ENCODE data around the gene SPAG8. TPM values are rescaled to one million over a fixed set of nuclear protein-coding genes. Genes with fewer than 3 reads are reported as not detected.

The SPAG8 gene
- total RNA-seq, 4 donors from 2014 or later, result 0.81 to 2.1 (median 1.4) TPM

GRCh38 chr9:35842020-35842745, 30.1 kb upstream of the SPAG8 start:
- H3K27me3 ChIP-seq, result no peaks in the 10 kb centered on the region
- peaks cover 2 to 50% (median 24%) of the 10 kb centered on the region in 3 donors for H3K4me1 ChIP-seq
- peak overlapping the region in 2 of 4 donors; percentile 83 to 86 for H3K27ac ChIP-seq
- H3K36me3 ChIP-seq, result peaks cover 0 to 29% of the 10 kb centered on the region in 2 donors
- TF ChIP-seq CTCF (IDR thresholded peaks at IDR 0.05) (no peak), POLR2A (IDR thresholded peaks at IDR 0.05) (no peak), EP300 (IDR thresholded peaks at IDR 0.05) (no peak), POLR2AphosphoS5 (IDR thresholded peaks at IDR 0.05) (no peak)
- ATAC-seq, result no peak
- no peak overlapping the region for H3K4me3 ChIP-seq
- WGBS, 2 donors (ENCODE audit: low coverage in 1 of 2), result 60 to 87% methylated on average over 2 to 3 of the region's 17 CpGs
- no peaks in the 10 kb centered on the region for H3K9me3 ChIP-seq

- ATAC-seq, result no peak
- H3K4me1 ChIP-seq, result peaks cover 2 to 44% (median 21%) of the 10 kb centered on the region in 3 donors
- 0% methylated on average over 1 of the region's 5 CpGs; no CpG with 5 or more reads in 1 of the 2 donors for whole genome bisulfite sequencing, 2 donors (ENCODE audit: low coverage in 1 of 2)
- H3K27me3 ChIP-seq, result no peaks in the 10 kb centered on the region
- TF ChIP-seq POLR2A (IDR thresholded peaks at IDR 0.05) (no peak), EP300 (IDR thresholded peaks at IDR 0.05) (no peak)
- no peak overlapping the region for H3K27ac ChIP-seq
- no peaks in the 10 kb centered on the region for H3K9me3 ChIP-seq
- no peak overlapping the region for H3K4me3 ChIP-seq
- H3K36me3 ChIP-seq, result peaks cover 0 to 23% of the 10 kb centered on the region in 2 donors
These were observed 29.5 kb upstream of the SPAG8 start for GRCh38 chr9:35841645-35841900.

- no peaks in the 10 kb centered on the region for H3K9me3 ChIP-seq
- no peak for ATAC-seq
- H3K27ac ChIP-seq, result no peak overlapping the region
- 100% methylated on average over 5 of the region's 15 CpGs; no CpG with 5 or more reads in 1 of the 2 donors for WGBS, 2 donors (ENCODE audit: low coverage in 1 of 2)
- H3K4me3 ChIP-seq, result no peak overlapping the region
- peaks cover 0 to 18% of the 10 kb centered on the region in 2 donors for H3K36me3 ChIP-seq
- H3K27me3 ChIP-seq, result no peaks in the 10 kb centered on the region
- H3K4me1 ChIP-seq, result peaks cover 2 to 39% (median 16%) of the 10 kb centered on the region in 3 donors
- TF ChIP-seq EP300 (IDR thresholded peaks at IDR 0.05), result no peak
- TF ChIP-seq POLR2A (IDR thresholded peaks at IDR 0.05), result no peak
- no peak for TF ChIP-seq POLR2AphosphoS5 (IDR thresholded peaks at IDR 0.05)
- TF ChIP-seq CTCF (IDR thresholded peaks at IDR 0.05), result no peak
These were observed 29.0 kb upstream of the SPAG8 start for GRCh38 chr9:35840881-35841644.

GRCh38 chr9:35839926-35840325, 27.9 kb upstream of the SPAG8 start:
- Histone ChIP-seq H3K4me3 (no peak overlapping the region), H3K27me3 (no peaks in the 10 kb centered on the region), H3K9me3 (no peaks in the 10 kb centered on the region), H3K27ac (no peak overlapping the region), H3K4me1 (peaks cover 0 to 28% (median 6%) of the 10 kb centered on the region in 3 donors), H3K36me3 (peaks cover 0 to 28% of the 10 kb centered on the region in 2 donors)
- ATAC-seq, result no peak
- TF ChIP-seq POLR2A (IDR thresholded peaks at IDR 0.05) (no peak), CTCF (IDR thresholded peaks at IDR 0.05) (no peak), EP300 (IDR thresholded peaks at IDR 0.05) (no peak), POLR2AphosphoS5 (IDR thresholded peaks at IDR 0.05) (no peak)
- 89 to 96% methylated on average over 3 of the region's 5 CpGs for WGBS, 2 donors (ENCODE audit: low coverage in 1 of 2)

GRCh38 chr9:35836595-35836994, 24.5 kb upstream of the SPAG8 start:
- TF ChIP-seq CTCF (IDR thresholded peaks at IDR 0.05) (no peak), EP300 (IDR thresholded peaks at IDR 0.05) (no peak), POLR2A (IDR thresholded peaks at IDR 0.05) (no peak), POLR2AphosphoS5 (IDR thresholded peaks at IDR 0.05) (no peak)

More at GRCh38 chr9:35836595-35836994, 24.5 kb upstream of the SPAG8 start:
- Histone ChIP-seq H3K27ac (no peak overlapping the region), H3K4me3 (no peak overlapping the region), H3K9me3 (no peaks in the 10 kb centered on the region), H3K27me3 (no peaks in the 10 kb centered on the region), H3K4me1 (peaks cover 0 to 31% (median 5%) of the 10 kb centered on the region in 3 donors), H3K36me3 (peaks cover 0 to 23% of the 10 kb centered on the region in 2 donors)
- WGBS, 2 donors (ENCODE audit: low coverage in 1 of 2), result 97 to 100% methylated on average over 4 to 5 of the region's 5 CpGs
- no peak for ATAC-seq
